CD8-positive, alpha-beta memory T cell (primary cell): ENCODE data around the gene SCAPER. TPM values are rescaled to one million over a fixed set of nuclear protein-coding genes. Genes with fewer than 3 reads are reported as not detected.
"Not testable (repeated sequence)": the region's sequence is repeated elsewhere in the genome, so short reads cannot be mapped to it uniquely, and the experiment has no call there.

ENCODE experiments used
- CTCF ChIA-PET: fragments of 350-600 bp; sonication (Branson Sonifier 250); formaldehyde crosslinking; loops from one replicate; lab custom pipeline; 2021; ENCODE audit warnings: antibody characterized with exemption; lab: Charles Lee
- POLR2A ChIA-PET: fragments of 350-600 bp; sonication (Branson Sonifier 250); formaldehyde crosslinking; loops from one replicate; lab custom pipeline; 2021; ENCODE audit warnings: antibody characterized with exemption; lab: Charles Lee
- DNase-seq, 5 donors: peaks; one replicate each; pipeline versions ENCODE4 v3.0.0 to v3.0.0-alpha.2; 2020 to 2022; ENCODE audit warnings: mixed read lengths in 1 of 5
- H3K27ac ChIP-seq: one replicate; pipeline ENCODE4 v1.7.0; 2013; ENCODE audit warnings: low read depth, mild to moderate bottlenecking, low read length, moderate library complexity
- H3K27me3 ChIP-seq: 2 replicates; pipeline ENCODE4 v1.7.0; 2013; ENCODE audit warnings: low read length, mild to moderate bottlenecking; ENCODE audit not compliant: insufficient read depth, poor library complexity, severe bottlenecking
- H3K36me3 ChIP-seq: 2 replicates; pipeline ENCODE4 v1.7.0; 2013; ENCODE audit warnings: mild to moderate bottlenecking, low read length, moderate library complexity; ENCODE audit not compliant: insufficient read depth
- H3K4me1 ChIP-seq: 2 replicates; pipeline ENCODE4 v1.7.0; 2013; ENCODE audit warnings: mild to moderate bottlenecking, low read length, moderate library complexity; ENCODE audit not compliant: insufficient read depth
- H3K4me3 ChIP-seq: 2 replicates; pipeline ENCODE4 v1.7.0; 2013; ENCODE audit warnings: mild to moderate bottlenecking, low read length
- H3K9me3 ChIP-seq: 2 replicates; pipeline ENCODE4 v1.7.0; 2013; ENCODE audit warnings: mild to moderate bottlenecking, low read length
- H3K27ac Mint-ChIP-seq, 8 donors: one replicate each; pipeline ENCODE4 v1.8.0; 2020 to 2021; ENCODE audit warnings: mixed read lengths in 8 of 8, mild to moderate bottlenecking in 6 of 8, inconsistent platforms in 3 of 8, moderate library complexity in 3 of 8
- H3K27me3 Mint-ChIP-seq, 2 donors: one replicate each; pipeline ENCODE4 v1.8.0; 2020 to 2021; ENCODE audit warnings: mixed read lengths in 2 of 2, mild to moderate bottlenecking in 1 of 2, moderate library complexity in 1 of 2
- H3K36me3 Mint-ChIP-seq, 3 donors: one replicate each; pipeline ENCODE4 v1.8.0; 2020 to 2021; ENCODE audit warnings: mixed read lengths in 3 of 3, inconsistent platforms in 1 of 3, mild to moderate bottlenecking in 1 of 3
- H3K4me1 Mint-ChIP-seq, 3 donors: one replicate each; pipeline ENCODE4 v1.8.0; 2020 to 2021; ENCODE audit warnings: mixed read lengths in 3 of 3, inconsistent platforms in 1 of 3, mild to moderate bottlenecking in 1 of 3
- H3K4me3 Mint-ChIP-seq, 7 donors: one replicate each; pipeline ENCODE4 v1.8.0; 2020 to 2021; ENCODE audit warnings: mixed read lengths in 7 of 7, mild to moderate bottlenecking in 6 of 7, moderate library complexity in 4 of 7, inconsistent platforms in 2 of 7
- H3K9me3 Mint-ChIP-seq, 5 donors: one replicate each; pipeline ENCODE4 v1.8.0; 2020 to 2022; ENCODE audit warnings: mixed read lengths in 5 of 5, mild to moderate bottlenecking in 3 of 5, moderate library complexity in 2 of 5, inconsistent platforms in 1 of 5
- polyA plus RNA-seq: library from polyadenylated mRNA; unstranded; fragments of 300-500 nt; fragmentation: Illumina TruSeq; gene quantifications from one replicate; pipeline ENCODE4 v1.2.3, GENCODE V29; 2021
- total RNA-seq, 2 experiments: library from RNA; stranded (reverse); gene quantifications; one replicate each; pipeline ENCODE4 v1.2.3, GENCODE V29; 2021

SCAPER gene
- total and polyA plus RNA-seq, 3 experiments from 2014 or later: 15.5 to 26.6 (median 16.0) TPM

DNA sequence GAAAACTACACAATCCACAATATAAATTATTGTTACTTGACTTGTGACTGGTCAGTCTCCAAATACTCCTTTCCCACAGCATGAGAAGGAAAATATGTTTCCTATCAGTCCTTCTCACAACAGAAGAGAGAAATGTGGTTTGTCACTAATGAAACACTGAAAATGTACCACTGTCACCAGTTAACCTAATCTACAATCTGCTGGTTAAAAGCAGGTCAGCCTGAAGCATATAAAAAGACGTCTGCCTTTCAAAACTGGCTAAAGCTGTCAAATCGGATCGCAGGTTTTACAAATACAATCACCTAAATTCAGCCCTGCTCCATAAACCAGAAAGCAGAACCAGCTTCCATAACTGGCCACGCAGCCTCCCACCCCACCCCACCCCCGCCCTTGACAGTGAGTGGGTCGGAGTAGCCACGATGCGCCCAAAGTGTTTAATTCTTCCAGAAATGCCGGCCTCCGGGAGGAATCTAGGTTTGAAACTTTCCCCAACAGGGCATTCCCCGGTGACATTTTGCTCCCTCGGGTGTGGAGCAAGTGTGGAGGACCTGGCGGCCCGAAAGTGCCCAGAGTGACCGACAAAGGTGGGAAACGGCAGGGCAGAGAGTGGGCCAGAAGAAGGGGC lies 594.6 kb downstream of the SCAPER start:
- POLR2A ChIA-PET: no interaction called here
- Histone ChIP-seq H3K4me1 (peaks cover 16% of the 10 kb centered on the region), H3K4me3 (peak overlapping the region; percentile 68), H3K27ac (peak overlapping the region; percentile 86), H3K27me3 (no peaks in the 10 kb centered on the region), H3K9me3 (no peaks in the 10 kb centered on the region), H3K36me3 (no peaks in the 10 kb centered on the region)
- DNase-seq: peak in 1 of 5 donors; percentile 7
- CTCF ChIA-PET: no interaction called here
- Mint-ChIP-seq H3K4me3 (peak overlapping the region; percentile 86 to 98 (median 93)), H3K36me3 (peaks cover 0 to 16% (median 0%) of the 10 kb centered on the region in 3 donors), H3K27me3 (no peaks in the 10 kb centered on the region), H3K9me3 (peaks cover 0 to 2% (median 0%) of the 10 kb centered on the region in 5 donors), H3K4me1 (peaks cover 28 to 56% (median 50%) of the 10 kb centered on the region in 3 donors), H3K27ac (peak overlapping the region; percentile 63 to 93 (median 90))

DNA sequence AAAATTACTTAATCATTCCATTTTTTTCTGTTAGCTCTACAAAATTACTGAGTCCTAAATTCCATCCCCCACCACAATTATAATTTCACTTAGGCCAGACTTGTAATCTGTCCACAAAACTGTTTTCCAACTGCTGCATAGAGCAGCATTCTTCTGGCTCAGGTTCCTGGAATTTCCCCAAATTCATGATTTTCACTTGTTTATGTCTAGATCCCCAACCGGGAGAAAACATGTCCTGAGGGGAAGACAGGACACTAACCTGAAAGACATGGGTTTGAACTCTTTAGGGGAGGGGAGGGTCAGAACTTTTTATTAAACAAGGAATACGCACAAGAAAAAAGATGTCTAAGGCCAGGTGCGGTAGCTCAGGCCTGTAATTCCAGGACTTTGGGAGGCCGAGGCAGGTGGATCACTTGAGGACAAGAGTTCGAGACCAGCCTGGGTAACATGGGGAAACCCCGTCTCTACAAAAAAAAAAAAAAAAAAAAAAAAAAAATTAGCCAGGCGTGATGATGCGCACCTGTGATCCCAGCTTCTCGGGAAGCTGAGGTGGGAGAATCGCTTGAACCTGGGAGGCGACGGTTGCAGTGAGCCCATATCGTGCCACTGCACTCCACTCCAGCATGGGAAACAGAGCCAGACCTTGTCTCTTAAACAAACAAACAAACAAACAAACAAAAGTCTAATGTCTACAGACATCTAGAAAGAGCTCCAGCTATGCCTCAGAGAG lies 595.4 kb downstream of the SCAPER start:
- Mint-ChIP-seq H3K36me3 (peaks cover 0 to 19% (median 1%) of the 10 kb centered on the region in 3 donors), H3K4me1 (peaks cover 34 to 64% (median 58%) of the 10 kb centered on the region in 3 donors), H3K4me3 (peak overlapping the region; percentile 86 to 98 (median 92)), H3K27me3 (no peaks in the 10 kb centered on the region), H3K27ac (peak overlapping the region in 3 of 8 donors; percentile 71 to 93 (median 75)), H3K9me3 (peaks cover 0 to 2% (median 0%) of the 10 kb centered on the region in 5 donors)
- Histone ChIP-seq H3K4me3 (no peak overlapping the region), H3K36me3 (no peaks in the 10 kb centered on the region), H3K27me3 (no peaks in the 10 kb centered on the region), H3K9me3 (no peaks in the 10 kb centered on the region), H3K4me1 (peaks cover 16% of the 10 kb centered on the region), H3K27ac (peak overlapping the region; percentile 86)
- ChIA-PET POLR2A (no interaction called here), CTCF (no interaction called here)
- DNase-seq: no peak

DNA sequence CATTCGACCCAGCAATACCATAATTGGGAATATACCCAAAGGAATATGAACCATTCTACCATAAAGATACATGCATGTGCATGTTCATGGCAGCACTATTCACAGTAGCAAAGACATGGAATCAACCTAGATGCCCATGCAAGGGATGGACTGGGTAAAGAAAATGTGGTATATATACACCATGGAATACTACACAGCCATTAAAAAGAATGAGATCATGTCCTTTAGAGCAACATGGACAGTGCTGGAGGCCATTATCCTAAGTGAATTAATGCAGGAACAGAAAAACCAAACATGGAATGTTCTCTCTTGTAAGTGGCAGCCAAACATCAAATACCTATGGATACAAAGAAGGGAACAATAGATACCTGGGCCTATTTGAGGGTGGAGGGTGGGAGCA lies 601.2 kb downstream of the SCAPER start:
- ChIA-PET CTCF (no interaction called here), POLR2A (interaction anchor here (0.7 kb wide), 1 partner anchor 204 kb away, joined by 9 read pairs; no protein-coding TSS in a partner anchor)
- H3K4me1 Mint-ChIP-seq: peaks cover 42 to 60% (median 47%) of the 10 kb centered on the region in 3 donors
- no peak overlapping the region for H3K4me3 ChIP-seq
- H3K4me1 ChIP-seq: peaks cover 9% of the 10 kb centered on the region
- DNase-seq: no peak
- H3K9me3 ChIP-seq: no peaks in the 10 kb centered on the region
- H3K36me3 ChIP-seq: no peaks in the 10 kb centered on the region
- H3K27ac ChIP-seq: no peak overlapping the region
- no peaks in the 10 kb centered on the region for H3K27me3 Mint-ChIP-seq
- H3K4me3 Mint-ChIP-seq: no peak overlapping the region
- no peaks in the 10 kb centered on the region for H3K27me3 ChIP-seq
- no peaks in the 10 kb centered on the region for H3K9me3 Mint-ChIP-seq
- H3K36me3 Mint-ChIP-seq: peaks cover 0 to 5% (median 3%) of the 10 kb centered on the region in 3 donors
- H3K27ac Mint-ChIP-seq: no peak overlapping the region

DNA sequence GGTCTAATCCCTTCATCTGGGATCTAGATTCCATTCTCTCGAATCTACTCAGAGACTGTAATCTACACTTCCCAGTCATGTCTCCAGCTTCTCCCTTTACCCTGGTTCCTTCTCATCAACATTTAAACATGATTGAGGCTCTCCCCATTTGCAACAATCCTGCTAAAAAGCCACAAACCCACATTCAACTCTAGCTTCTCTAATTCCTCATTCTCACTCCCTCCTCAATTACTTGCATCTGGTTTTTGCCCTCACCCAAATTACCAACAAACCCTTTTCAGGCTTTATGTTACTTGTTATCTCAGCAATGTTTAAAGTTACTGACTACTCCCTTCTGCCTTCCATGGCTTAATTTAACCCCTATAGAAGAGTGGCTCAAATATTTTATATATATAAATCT lies 605.4 kb downstream of the SCAPER start:
- Histone ChIP-seq H3K36me3 (no peaks in the 10 kb centered on the region), H3K27me3 (no peaks in the 10 kb centered on the region), H3K27ac (no peak overlapping the region), H3K9me3 (no peaks in the 10 kb centered on the region), H3K4me1 (peaks cover 9% of the 10 kb centered on the region), H3K4me3 (no peak overlapping the region)
- ChIA-PET POLR2A (no interaction called here), CTCF (no interaction called here)
- Mint-ChIP-seq H3K36me3 (peaks cover 0 to 6% (median 5%) of the 10 kb centered on the region in 3 donors), H3K27me3 (no peaks in the 10 kb centered on the region), H3K4me3 (no peak overlapping the region), H3K27ac (no peak overlapping the region), H3K9me3 (no peaks in the 10 kb centered on the region), H3K4me1 (peaks cover 31 to 42% (median 32%) of the 10 kb centered on the region in 3 donors)
- no peak for DNase-seq

DNA sequence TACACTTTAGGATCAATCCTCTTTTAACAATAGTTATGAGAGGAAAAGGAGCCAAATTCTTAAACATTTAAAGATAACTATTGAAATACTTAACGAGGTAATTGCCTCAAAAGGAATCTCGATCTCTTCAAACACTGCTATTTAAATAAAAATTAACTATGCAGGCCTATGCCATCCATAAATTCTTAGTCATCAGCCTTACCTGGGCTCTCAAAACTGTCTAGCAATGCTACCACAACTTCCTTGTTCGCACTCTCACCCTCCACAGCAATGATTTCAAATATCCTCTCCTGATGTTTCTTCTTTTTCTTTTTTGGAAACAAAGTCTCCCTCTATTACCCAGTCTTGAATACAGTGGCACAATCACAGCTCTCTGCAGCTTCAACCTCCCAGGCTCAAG lies 606.2 kb downstream of the SCAPER start:
- no peaks in the 10 kb centered on the region for H3K27me3 Mint-ChIP-seq
- ChIA-PET POLR2A (no interaction called here), CTCF (interaction anchor here (1.0 kb wide), 1 partner anchor 8 kb away, joined by 3 read pairs; no protein-coding TSS in a partner anchor)
- no peaks in the 10 kb centered on the region for H3K36me3 ChIP-seq
- no peak overlapping the region for H3K4me3 ChIP-seq
- no peak for DNase-seq
- no peak overlapping the region for H3K27ac ChIP-seq
- peaks cover 0 to 7% (median 5%) of the 10 kb centered on the region in 3 donors for H3K36me3 Mint-ChIP-seq
- peaks cover 9% of the 10 kb centered on the region for H3K4me1 ChIP-seq
- H3K27ac Mint-ChIP-seq: no peak overlapping the region
- H3K4me3 Mint-ChIP-seq: peak overlapping the region in 1 of 7 donors; percentile 3
- H3K9me3 Mint-ChIP-seq: no peaks in the 10 kb centered on the region
- H3K27me3 ChIP-seq: no peaks in the 10 kb centered on the region
- peaks cover 33 to 49% (median 35%) of the 10 kb centered on the region in 3 donors for H3K4me1 Mint-ChIP-seq
- H3K9me3 ChIP-seq: no peaks in the 10 kb centered on the region

DNA sequence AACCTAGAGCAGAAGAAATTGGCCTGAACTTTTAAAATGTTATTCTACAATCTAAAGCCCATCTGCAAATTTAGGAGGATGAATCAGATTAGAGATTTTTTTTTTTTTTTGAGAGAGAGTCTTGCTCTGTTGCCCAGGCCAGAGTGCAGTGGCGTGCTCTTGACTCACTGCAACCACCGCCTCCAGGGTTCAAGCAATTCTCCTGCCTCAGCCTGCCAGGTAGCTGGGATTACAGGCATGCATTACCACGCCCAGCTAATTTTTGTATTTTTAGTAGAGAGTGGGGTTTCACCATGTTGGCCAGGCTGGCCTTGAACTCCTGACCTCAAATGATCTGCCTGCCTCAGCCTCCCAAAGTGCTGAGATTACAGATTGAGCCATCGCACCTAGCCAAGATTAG lies 607.2 kb downstream of the SCAPER start:
- not testable (repeated sequence) for H3K36me3 Mint-ChIP-seq, H3K27ac ChIP-seq, DNase-seq, H3K4me3 ChIP-seq, H3K36me3 ChIP-seq, H3K9me3 Mint-ChIP-seq, H3K27me3 Mint-ChIP-seq, H3K27me3 ChIP-seq, H3K4me3 Mint-ChIP-seq, H3K9me3 ChIP-seq, H3K27ac Mint-ChIP-seq, H3K4me1 ChIP-seq
- peaks cover 31 to 49% (median 37%) of the 10 kb centered on the region in 3 donors for H3K4me1 Mint-ChIP-seq
- ChIA-PET CTCF (interaction anchor here (1.0 kb wide), 1 partner anchor 9 kb away, joined by 3 read pairs; no protein-coding TSS in a partner anchor), POLR2A (interaction anchor here (0.5 kb wide), 1 partner anchor 37 kb away, joined by 3 read pairs; no protein-coding TSS in a partner anchor)

Other genes starting within 250 kb of the SCAPER start
- gene RCN2, start 26.4 kb upstream of the SCAPER start, total RNA-seq: 10 to 100 TPM; 35.9 to 37.1 TPM
- gene RCN2, start 26.4 kb upstream of the SCAPER start, polyA plus RNA-seq: 54.2 TPM
- 100 to 1,000 TPM; 123 to 127 TPM for gene PSTPIP1, start 89.8 kb upstream of the SCAPER start, total RNA-seq
- gene PSTPIP1, start 89.8 kb upstream of the SCAPER start, polyA plus RNA-seq: 83.1 TPM
- gene TSPAN3, start 165.8 kb upstream of the SCAPER start, total RNA-seq: 10 to 100 TPM; 59.3 to 60.5 TPM
- 45.2 TPM for gene TSPAN3, start 165.8 kb upstream of the SCAPER start, polyA plus RNA-seq